Memory B cell (primary cell): ENCODE data around the gene LTBP1.

Experiments used
- ATAC-seq: fragments of 150-1000 bp; cut with Tn5 transposase; 2 replicates; pipeline ENCODE4 v1.10.0; 2021; ENCODE audit warnings: low read depth, mild to moderate bottlenecking, moderate library complexity
- DNase-seq, 2 donors: peaks; one replicate each; pipeline ENCODE4 v3.0.0; 2022; ENCODE audit warnings: low spot score in 2 of 2
- H3K27ac Mint-ChIP-seq: one replicate; pipeline ENCODE4 v1.8.0; 2022; ENCODE audit warnings: mild to moderate bottlenecking, moderate library complexity, mixed read lengths
- H3K27me3 Mint-ChIP-seq: one replicate; pipeline ENCODE4 v1.8.0; 2022; ENCODE audit warnings: mixed read lengths
- H3K36me3 Mint-ChIP-seq: one replicate; pipeline ENCODE4 v1.8.0; 2022; ENCODE audit warnings: mild to moderate bottlenecking, mixed read lengths
- H3K4me1 Mint-ChIP-seq: one replicate; pipeline ENCODE4 v1.8.0; 2022; ENCODE audit warnings: mixed read lengths
- H3K4me3 Mint-ChIP-seq: one replicate; pipeline ENCODE4 v1.8.0; 2022; ENCODE audit warnings: mild to moderate bottlenecking, moderate library complexity, mixed read lengths
- H3K9me3 Mint-ChIP-seq: one replicate; pipeline ENCODE4 v1.8.0; 2022; ENCODE audit warnings: mixed read lengths

Gene LTBP1

GRCh38 chr2:33131749-33132148 is 185.0 kb downstream of the LTBP1 start:
- Mint-ChIP-seq H3K27me3 (peaks cover 4% of the 10 kb centered on the region), H3K36me3 (no peaks in the 10 kb centered on the region), H3K4me3 (no peak overlapping the region), H3K9me3 (no peaks in the 10 kb centered on the region), H3K4me1 (no peaks in the 10 kb centered on the region), H3K27ac (no peak overlapping the region)
- ATAC-seq (no peak), DNase-seq (no peak)

GRCh38 chr2:33133454-33133952 is 186.8 kb downstream of the LTBP1 start:
- no peaks in the 10 kb centered on the region for H3K36me3 Mint-ChIP-seq
- ATAC-seq: no peak
- no peak overlapping the region for H3K27ac Mint-ChIP-seq
- H3K27me3 Mint-ChIP-seq: peaks cover 3% of the 10 kb centered on the region
- H3K9me3 Mint-ChIP-seq: no peaks in the 10 kb centered on the region
- no peak overlapping the region for H3K4me3 Mint-ChIP-seq
- DNase-seq: no peak
- no peaks in the 10 kb centered on the region for H3K4me1 Mint-ChIP-seq

- no peaks in the 10 kb centered on the region for H3K9me3 Mint-ChIP-seq
- no peaks in the 10 kb centered on the region for H3K4me1 Mint-ChIP-seq
- H3K4me3 Mint-ChIP-seq: no peak overlapping the region
- H3K36me3 Mint-ChIP-seq: no peaks in the 10 kb centered on the region
- ATAC-seq (no peak), DNase-seq (no peak)
- H3K27ac Mint-ChIP-seq: no peak overlapping the region
- H3K27me3 Mint-ChIP-seq: peaks cover 2% of the 10 kb centered on the region
Measured at GRCh38 chr2:33134086-33134771, 187.5 kb downstream of the LTBP1 start.

- no peak for DNase-seq
Measured at GRCh38 chr2:33134791-33135560, 188.2 kb downstream of the LTBP1 start.

GRCh38 chr2:33135645-33136044 is 188.9 kb downstream of the LTBP1 start:
- H3K27me3 Mint-ChIP-seq: peaks cover 5% of the 10 kb centered on the region
- DNase-seq: no peak
- no peaks in the 10 kb centered on the region for H3K36me3 Mint-ChIP-seq
- no peaks in the 10 kb centered on the region for H3K4me1 Mint-ChIP-seq
- H3K27ac Mint-ChIP-seq: no peak overlapping the region
- H3K4me3 Mint-ChIP-seq: no peak overlapping the region
- H3K9me3 Mint-ChIP-seq: no peaks in the 10 kb centered on the region
- ATAC-seq: no peak

More at GRCh38 chr2:33134791-33135560, 188.2 kb downstream of the LTBP1 start:
- no peaks in the 10 kb centered on the region for H3K4me1 Mint-ChIP-seq
- H3K9me3 Mint-ChIP-seq: no peaks in the 10 kb centered on the region
- no peaks in the 10 kb centered on the region for H3K36me3 Mint-ChIP-seq
- H3K27ac Mint-ChIP-seq: no peak overlapping the region
- ATAC-seq: no peak
- peaks cover 5% of the 10 kb centered on the region for H3K27me3 Mint-ChIP-seq
- no peak overlapping the region for H3K4me3 Mint-ChIP-seq

- peaks cover 5% of the 10 kb centered on the region for H3K27me3 Mint-ChIP-seq
- no peak overlapping the region for H3K27ac Mint-ChIP-seq
- ATAC-seq (no peak), DNase-seq (no peak)
- H3K4me1 Mint-ChIP-seq: no peaks in the 10 kb centered on the region
- H3K9me3 Mint-ChIP-seq: no peaks in the 10 kb centered on the region
- H3K4me3 Mint-ChIP-seq: no peak overlapping the region
- H3K36me3 Mint-ChIP-seq: no peaks in the 10 kb centered on the region
Measured at GRCh38 chr2:33136056-33136455, 189.3 kb downstream of the LTBP1 start.

GRCh38 chr2:33136566-33136965 is 189.8 kb downstream of the LTBP1 start:
- DNase-seq (no peak), ATAC-seq (no peak)
- no peaks in the 10 kb centered on the region for H3K4me1 Mint-ChIP-seq
- H3K4me3 Mint-ChIP-seq: no peak overlapping the region
- no peak overlapping the region for H3K27ac Mint-ChIP-seq
- H3K36me3 Mint-ChIP-seq: no peaks in the 10 kb centered on the region
- peaks cover 7% of the 10 kb centered on the region for H3K27me3 Mint-ChIP-seq
- H3K9me3 Mint-ChIP-seq: no peaks in the 10 kb centered on the region

GRCh38 chr2:33137331-33137730 is 190.6 kb downstream of the LTBP1 start:
- Mint-ChIP-seq H3K36me3 (no peaks in the 10 kb centered on the region), H3K4me3 (no peak overlapping the region)
- no peak for ATAC-seq

GRCh38 chr2:33139949-33140348 is 193.2 kb downstream of the LTBP1 start:
- no peaks in the 10 kb centered on the region for H3K4me1 Mint-ChIP-seq
- no peak overlapping the region for H3K27ac Mint-ChIP-seq
- DNase-seq (no peak), ATAC-seq (no peak)
- H3K27me3 Mint-ChIP-seq: peaks cover 14% of the 10 kb centered on the region
- no peak overlapping the region for H3K4me3 Mint-ChIP-seq
- no peaks in the 10 kb centered on the region for H3K9me3 Mint-ChIP-seq
- no peaks in the 10 kb centered on the region for H3K36me3 Mint-ChIP-seq

More at GRCh38 chr2:33137331-33137730, 190.6 kb downstream of the LTBP1 start:
- no peak for DNase-seq
- Mint-ChIP-seq H3K27ac (no peak overlapping the region), H3K27me3 (peaks cover 9% of the 10 kb centered on the region), H3K4me1 (no peaks in the 10 kb centered on the region), H3K9me3 (no peaks in the 10 kb centered on the region)

- Mint-ChIP-seq H3K27ac (no peak overlapping the region), H3K4me1 (no peaks in the 10 kb centered on the region), H3K4me3 (no peak overlapping the region), H3K27me3 (peaks cover 14% of the 10 kb centered on the region), H3K9me3 (peaks cover 2% of the 10 kb centered on the region), H3K36me3 (no peaks in the 10 kb centered on the region)
- DNase-seq (no peak), ATAC-seq (no peak)
Measured at GRCh38 chr2:33141476-33141875, 194.7 kb downstream of the LTBP1 start.

GRCh38 chr2:33142810-33143209 is 196.1 kb downstream of the LTBP1 start:
- no peak overlapping the region for H3K4me3 Mint-ChIP-seq
- H3K36me3 Mint-ChIP-seq: no peaks in the 10 kb centered on the region
- DNase-seq (no peak), ATAC-seq (no peak)
- peaks cover 2% of the 10 kb centered on the region for H3K9me3 Mint-ChIP-seq
- no peak overlapping the region for H3K27ac Mint-ChIP-seq
- no peaks in the 10 kb centered on the region for H3K4me1 Mint-ChIP-seq
- H3K27me3 Mint-ChIP-seq: peaks cover 14% of the 10 kb centered on the region

GRCh38 chr2:33144243-33144642 is 197.5 kb downstream of the LTBP1 start:
- Mint-ChIP-seq H3K9me3 (peaks cover 2% of the 10 kb centered on the region), H3K27ac (no peak overlapping the region), H3K4me1 (no peaks in the 10 kb centered on the region), H3K36me3 (no peaks in the 10 kb centered on the region), H3K27me3 (peaks cover 12% of the 10 kb centered on the region), H3K4me3 (no peak overlapping the region)
- no peak for ATAC-seq
- no peak for DNase-seq

GRCh38 chr2:33145459-33145858 is 198.7 kb downstream of the LTBP1 start:
- H3K36me3 Mint-ChIP-seq: no peaks in the 10 kb centered on the region
- no peak for DNase-seq
- H3K27me3 Mint-ChIP-seq: peaks cover 12% of the 10 kb centered on the region
- H3K27ac Mint-ChIP-seq: no peak overlapping the region
- ATAC-seq: no peak
- H3K4me3 Mint-ChIP-seq: no peak overlapping the region
- H3K4me1 Mint-ChIP-seq: no peaks in the 10 kb centered on the region
- H3K9me3 Mint-ChIP-seq: peaks cover 2% of the 10 kb centered on the region

GRCh38 chr2:33146102-33146501 is 199.3 kb downstream of the LTBP1 start:
- DNase-seq: no peak
- H3K36me3 Mint-ChIP-seq: no peaks in the 10 kb centered on the region
- H3K27ac Mint-ChIP-seq: no peak overlapping the region
- peaks cover 2% of the 10 kb centered on the region for H3K9me3 Mint-ChIP-seq
- no peaks in the 10 kb centered on the region for H3K4me1 Mint-ChIP-seq
- H3K4me3 Mint-ChIP-seq: no peak overlapping the region
- ATAC-seq: no peak
- H3K27me3 Mint-ChIP-seq: peaks cover 12% of the 10 kb centered on the region
